NCI-H2196 (cell line): Measurements from ENCODE around the gene TSPAN15.

ENCODE experiments used
- DNase-seq: peaks from one replicate; lab custom pipeline; 2025; ENCODE audit not compliant: unreplicated experiment; lab: John Stamatoyannopoulos, UW

The TSPAN15 gene

DNA sequence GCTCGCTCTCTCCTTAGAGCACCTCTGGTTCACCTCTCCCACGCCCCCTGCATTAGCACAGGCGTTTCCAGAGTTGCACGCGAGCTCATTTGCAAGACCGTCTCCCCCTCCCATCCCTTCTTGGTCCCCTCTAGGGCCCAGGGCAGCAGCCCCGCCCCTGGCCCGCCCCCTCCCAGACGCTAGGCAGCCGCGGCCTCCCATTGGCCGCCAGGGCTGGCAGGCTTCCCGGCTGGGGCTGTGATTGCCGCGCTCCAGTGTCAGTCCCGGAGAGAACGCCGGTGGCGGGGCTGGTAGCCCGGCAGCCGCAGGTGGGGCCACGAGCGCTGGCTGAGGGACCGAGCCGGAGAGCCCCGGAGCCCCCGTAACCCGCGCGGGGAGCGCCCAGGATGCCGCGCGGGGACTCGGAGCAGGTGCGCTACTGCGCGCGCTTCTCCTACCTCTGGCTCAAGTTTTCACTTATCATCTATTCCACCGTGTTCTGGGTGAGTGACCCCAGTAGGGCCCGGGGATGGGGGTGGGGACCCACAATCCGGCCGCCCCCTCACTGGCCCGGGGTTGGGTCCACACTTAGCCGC lies at the start of gene TSPAN15:
TSS of gene TSPAN15 (plus strand) at position 257 of the 575 bp plus-strand sequence. CDS start at position 387, 130 bp downstream.
- DNase-seq: peak; percentile 81

DNA sequence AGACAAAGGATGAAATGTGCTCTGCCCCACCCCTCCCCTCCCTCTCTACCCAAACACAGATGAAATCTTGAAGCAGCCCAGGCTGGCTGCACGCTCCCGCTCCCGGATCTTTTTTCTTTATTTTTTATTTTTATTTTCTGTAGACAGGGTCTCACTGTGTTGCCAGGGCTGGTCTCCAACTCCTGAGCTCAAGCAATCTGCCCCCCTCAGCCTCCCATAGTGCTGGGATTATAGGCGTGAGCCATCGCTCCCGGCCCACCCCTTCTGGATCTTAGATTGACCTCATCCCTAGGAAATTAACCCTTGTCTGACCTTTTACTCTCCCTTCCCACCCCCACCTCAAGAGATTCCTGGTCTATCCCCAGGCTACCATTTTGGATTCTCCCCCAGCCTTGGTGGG lies 48.9 kb upstream of the TSPAN15 start:
- DNase-seq: no peak

DNA sequence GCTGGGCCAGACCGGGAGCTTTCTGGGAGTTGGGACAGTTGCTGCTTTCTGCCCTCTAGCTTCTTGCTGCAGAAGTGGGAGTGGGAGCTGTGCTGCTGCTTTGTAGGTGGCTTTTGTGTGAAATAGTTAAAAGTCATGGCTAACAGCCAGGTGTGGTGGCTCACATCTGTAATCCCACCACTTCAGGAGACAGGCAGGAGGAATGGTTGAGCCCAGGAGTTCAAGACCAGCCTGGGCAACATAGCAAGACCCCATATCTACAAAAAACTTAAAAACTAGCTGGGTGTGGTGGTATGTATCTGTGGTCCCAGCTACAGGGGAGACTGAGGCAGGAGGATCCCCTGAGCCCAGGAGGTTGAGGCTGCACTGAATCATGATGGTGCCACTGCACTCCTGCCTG lies 48.2 kb upstream of the TSPAN15 start:
- no peak for DNase-seq

DNA sequence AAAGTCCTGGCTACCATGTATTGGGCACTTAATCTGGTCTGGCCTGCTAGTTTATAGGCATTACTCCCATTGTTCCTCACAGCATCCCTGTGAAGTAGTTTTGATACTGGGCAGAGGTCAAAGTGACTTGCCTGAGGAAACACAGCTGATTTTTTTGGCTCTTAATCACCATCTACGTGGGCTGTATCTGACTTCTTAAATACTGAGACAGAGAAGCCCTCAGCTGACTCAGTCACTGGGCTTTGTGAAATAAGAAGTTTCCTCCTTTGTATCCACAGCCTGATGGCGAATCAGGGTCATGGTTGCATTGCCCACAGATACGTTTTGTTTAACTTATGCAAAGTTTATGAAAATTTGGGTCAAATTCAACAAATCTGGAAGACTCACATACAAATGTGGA lies 47.7 kb upstream of the TSPAN15 start:
- DNase-seq: no peak

DNA sequence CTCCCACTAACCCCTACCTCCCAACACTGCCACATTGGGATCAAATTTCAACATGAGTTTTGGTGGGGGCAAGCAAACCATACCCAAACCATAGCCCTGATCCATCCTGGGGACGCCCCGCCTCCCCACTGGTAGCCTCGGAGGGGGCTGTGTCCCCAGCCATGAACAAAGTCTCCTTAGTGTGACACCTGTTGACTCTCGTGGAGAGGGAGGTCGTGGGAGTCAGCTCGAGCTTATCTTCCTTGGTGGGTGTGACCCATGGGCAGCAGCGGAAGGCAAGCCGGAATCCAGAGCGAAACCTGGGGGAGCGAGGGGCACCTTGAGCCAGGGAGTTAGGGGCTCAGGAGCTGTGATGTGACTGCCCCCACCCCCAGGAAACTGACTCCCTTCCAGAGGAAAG lies 46.5 kb upstream of the TSPAN15 start:
- DNase-seq: no peak

DNA sequence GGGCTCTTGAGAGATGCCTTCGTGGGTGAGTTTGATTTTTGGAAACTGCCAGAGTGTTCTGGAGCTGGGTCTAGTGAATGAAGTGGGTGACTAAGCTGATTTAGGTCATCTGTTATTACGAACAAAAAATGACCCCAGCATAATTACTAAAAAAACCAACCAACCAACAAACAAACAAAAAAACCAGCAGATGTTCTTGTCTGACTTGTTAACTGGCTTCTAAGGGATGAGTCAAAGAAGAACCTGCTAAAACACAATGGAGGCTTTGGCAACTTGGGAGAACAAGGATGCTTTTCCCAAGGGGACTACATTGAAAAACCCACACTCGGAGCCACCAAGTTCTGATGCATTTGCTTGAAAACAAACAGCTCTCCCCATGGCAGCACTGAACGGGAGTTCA lies 46.0 kb upstream of the TSPAN15 start:
- no peak for DNase-seq

DNA sequence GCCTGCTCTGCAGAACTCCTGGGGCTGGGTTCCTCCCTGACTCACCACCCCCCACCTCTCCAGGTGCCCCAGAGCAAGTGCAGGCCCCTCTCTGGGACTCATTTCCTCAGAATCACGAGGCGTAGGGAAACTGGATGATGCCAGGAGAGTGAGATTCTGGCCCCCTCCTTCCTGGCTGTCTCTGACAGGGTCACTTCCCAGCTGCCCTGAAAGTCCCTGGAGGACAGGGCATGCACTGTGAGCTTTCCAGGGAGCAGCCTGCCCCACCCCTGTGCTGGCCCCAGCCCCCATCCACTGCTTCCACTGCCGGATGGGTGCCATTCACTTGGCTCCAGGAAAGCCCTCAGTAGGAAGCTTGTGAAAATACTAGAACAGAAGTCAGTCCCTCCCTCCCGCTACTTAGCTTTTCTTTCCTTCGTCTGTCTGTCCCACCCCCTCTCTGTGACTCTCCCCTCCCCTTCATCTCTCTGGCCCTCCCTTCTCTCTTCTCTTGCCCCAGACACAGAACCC lies 44.9 kb upstream of the TSPAN15 start:
- no peak for DNase-seq

DNA sequence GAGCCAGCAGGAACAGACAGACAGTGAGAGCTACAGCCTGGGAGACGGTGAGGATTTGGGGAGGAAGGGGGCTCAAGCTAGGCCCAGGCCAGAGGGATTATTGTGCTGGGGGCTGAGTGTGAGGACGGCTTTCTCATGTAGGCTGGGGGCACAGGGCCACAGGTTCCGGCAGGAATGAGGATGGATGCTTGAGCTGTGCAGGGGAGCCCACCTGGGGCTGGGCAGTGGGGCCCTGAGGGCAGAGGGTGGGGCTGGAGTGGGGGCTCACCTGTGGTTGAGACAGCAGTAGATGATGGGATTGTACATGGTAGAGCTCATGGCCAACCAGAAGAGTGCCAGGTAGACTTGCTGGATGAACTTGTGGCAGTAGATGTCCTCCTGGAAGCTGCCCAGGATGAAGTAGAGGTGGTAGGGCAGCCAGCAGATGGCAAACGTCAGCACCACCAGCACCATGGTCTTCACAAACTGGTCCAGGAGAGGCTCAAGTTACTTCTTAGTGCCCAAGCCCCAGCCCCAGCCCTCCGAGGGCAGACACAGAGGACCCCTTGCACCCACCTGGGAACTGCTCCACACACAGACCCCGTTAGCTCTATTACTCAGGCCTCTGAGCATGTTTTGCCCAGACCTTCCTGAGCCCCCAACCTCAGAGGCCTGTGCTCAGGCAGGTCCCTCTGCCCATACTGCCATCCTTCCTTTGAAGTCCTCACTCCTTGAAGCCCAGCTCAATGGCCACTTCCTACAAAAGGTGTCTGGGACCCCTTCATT lies 44.3 kb upstream of the TSPAN15 start:
- no peak for DNase-seq

DNA sequence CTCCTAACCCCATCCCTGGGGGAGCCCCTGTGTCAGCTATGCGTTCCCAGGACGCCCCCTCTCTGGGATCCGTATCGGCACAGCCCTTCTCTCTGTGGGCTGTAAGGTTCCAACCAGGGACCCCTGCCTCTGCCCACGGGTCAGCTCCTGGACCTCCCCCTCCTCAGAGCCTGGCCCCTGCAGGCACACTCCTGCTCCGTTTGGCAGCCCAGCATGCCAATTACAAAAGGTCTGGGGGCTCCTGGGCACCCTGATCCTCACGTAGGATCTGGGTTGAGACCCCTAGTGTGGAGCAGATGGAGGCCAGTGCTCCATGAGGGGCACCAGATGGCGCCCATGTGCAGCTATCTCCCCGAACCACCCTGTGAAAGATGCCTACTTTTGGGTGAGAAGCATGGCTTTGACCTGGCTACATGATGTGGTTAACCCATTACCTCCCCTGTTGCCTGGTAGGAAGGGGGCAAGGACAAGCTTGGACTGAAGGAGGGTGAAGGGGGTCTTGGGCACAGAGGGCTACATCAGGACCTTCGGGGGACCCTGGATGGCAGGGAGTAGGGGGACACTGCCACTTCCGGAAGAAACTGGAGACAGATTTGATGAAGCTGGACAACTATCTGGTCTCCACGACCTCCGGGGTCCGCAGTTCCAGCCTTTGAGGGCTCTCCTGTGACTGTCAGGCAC lies 43.5 kb upstream of the TSPAN15 start:
- DNase-seq: no peak

DNA sequence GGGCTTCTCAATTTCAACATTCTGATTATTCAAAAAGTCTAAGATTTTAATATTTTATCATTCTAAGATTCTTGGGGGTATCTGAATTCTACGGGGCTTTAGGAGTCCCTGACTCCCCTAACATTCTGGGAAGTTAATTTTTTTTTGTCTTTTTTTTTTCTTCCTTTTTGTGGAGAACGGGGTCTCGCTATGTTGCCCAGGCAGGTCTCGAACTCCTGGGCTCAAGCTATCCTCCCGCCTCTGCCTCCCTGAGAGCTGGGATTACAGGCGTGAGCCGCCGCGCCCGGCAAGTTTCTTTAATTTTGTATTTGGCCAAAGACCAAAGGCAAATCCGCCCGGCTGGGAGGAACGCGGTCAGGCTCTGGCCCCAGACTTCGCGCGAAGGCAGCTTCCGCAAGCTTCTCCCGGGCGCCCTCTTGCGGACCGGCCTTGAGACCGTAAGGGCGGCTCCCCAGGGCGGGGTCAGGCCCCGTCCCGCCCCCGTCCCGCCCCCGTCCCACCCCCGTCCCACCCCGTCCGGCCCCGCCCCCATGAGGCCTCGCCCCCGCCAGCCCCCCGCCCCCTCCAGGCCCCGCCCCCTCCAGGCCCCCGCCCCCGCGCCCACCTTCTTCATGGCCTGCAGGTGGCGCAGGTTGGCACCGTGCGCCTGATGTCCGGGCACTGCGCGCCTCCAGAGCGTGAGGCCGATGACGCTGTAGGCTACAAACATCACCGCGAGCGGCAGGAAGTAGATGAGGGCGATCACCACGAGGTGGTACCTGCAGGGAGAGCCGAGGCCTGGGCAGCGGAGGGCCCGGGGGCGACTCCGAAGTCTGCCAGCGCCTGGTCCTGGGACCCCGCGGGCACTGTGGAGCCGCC lies 42.7 kb upstream of the TSPAN15 start:
- DNase-seq: peak; percentile 85

DNA sequence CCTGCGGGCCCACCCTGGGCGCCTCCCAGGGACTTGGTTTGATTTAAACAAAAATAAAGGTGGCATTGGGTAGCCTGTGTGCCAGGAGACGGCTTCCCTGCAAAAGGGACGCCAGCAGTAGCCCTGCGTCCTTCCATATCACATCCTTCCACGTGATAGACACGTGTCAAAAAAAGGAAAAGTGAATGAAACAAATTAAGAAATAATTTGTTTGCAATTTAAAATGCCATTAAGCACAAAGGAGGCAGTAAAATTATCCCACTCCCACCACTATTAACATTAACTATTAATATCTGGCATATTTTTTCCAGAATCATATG lies 42.1 kb upstream of the TSPAN15 start:
- no peak for DNase-seq

DNA sequence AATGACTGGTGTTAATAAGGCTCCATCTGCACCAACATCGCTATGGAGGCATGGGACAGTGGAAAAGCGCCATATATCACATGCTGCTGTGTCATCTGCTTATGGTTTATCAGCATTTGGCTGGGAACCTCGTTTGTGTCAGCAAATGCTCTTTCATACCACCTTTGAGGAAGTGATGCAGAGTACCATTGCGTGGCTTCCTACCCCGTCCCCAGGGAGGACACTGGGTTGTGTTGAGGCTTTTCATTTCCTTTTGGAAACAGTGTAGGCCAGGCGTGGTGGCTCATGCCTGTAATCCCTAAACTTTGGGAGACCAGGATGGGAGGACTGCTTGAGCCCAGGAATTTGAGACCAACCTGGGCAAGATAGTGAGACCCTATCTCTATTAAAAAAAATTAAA lies 41.3 kb upstream of the TSPAN15 start:
- DNase-seq: no peak

DNA sequence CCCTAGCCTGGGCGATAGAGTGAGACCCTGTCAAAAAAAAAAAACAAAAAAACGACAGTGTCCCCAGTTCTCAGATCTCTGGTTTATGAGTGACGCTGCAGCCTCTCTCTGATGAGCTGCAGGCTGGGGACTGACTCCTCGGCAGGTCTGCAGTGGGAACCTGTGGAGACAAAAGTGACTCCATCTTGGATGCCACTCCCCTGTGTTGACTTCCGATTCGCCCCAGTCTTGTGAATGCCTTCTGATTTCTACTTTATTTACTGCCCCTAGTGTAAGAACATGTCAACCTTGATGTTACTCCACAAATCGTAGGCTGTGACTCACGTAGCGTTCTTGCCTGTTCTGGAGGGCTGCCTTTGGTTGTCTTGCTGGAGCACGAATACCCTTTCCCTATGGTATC lies 40.8 kb upstream of the TSPAN15 start:
- DNase-seq: no peak

DNA sequence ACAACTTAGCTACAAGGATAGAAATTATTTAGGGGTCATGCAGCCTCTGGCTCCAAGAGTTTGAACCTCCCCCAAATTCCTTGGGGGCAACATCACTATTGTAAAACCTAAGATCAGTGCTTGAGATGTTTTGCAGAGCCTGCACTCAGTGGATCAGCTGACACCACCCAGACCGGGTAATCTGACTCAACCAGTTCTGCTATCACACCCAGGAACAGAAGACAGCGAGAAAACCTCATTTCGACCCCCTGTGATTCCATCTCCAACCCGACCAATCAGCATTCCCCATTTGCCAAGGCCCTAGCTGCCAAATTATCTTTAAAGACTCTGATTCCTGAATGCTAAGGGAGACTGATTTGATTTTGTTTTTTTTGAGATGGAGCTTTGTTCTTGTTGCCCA lies 39.8 kb upstream of the TSPAN15 start:
- no peak for DNase-seq

DNA sequence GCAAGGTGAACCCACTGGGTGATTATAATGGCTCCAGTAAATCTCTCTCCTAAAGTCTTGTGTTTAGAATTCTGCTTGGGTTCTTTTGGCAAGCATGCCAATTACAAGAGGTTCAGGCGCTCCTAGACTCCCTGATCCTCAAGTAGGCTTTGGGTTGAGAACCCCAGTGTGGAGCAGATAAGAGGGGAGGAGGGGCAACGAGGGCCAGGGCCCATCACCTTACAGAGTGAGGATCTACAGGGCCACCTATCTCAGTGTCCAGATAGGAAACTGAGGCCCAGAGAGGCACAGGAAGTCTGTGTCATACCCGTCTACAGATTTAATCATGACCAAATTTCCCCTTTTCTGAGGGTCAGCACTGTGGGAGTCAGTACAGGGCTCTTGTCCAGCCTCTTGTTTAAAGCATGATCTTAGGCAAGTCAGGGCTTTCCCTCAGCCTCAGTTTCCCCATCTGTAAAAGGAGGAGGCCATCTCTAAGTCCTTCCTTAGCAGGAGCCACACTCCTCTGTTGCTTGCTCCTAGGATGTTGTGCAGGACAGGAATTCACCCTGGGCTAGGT lies 39.0 kb upstream of the TSPAN15 start:
- no peak for DNase-seq

DNA sequence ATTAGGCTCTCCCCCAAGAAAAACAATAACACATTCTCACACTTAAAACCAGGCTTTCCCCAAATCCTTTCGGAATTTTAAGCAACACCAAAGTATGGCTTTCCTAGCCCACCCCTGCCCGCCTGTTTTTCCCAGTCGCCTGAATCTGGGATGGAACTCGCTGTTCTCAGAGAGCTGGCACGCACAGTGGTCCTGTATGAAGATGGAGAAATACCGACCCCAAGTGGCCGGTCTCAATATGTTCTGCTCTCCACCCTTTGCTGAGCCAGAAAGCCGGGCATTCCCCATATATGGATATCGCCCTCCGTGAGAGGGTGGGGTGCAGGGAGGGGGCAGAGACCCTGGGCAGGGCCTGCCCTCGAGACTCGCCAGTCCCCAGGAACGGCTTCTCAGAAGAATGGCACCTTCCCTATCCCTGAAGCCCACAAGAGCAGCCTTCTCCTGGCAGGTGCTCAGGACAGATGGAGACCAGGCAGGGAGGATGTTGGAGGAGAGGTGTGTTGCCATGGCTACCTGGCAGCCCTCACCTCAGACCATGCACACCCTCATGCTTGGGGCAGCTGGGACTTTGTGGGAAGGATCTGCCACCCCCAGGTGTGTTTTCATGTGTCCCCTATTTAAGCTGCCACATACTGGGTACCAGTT lies 37.9 kb upstream of the TSPAN15 start:
- peak; percentile 21 for DNase-seq

DNA sequence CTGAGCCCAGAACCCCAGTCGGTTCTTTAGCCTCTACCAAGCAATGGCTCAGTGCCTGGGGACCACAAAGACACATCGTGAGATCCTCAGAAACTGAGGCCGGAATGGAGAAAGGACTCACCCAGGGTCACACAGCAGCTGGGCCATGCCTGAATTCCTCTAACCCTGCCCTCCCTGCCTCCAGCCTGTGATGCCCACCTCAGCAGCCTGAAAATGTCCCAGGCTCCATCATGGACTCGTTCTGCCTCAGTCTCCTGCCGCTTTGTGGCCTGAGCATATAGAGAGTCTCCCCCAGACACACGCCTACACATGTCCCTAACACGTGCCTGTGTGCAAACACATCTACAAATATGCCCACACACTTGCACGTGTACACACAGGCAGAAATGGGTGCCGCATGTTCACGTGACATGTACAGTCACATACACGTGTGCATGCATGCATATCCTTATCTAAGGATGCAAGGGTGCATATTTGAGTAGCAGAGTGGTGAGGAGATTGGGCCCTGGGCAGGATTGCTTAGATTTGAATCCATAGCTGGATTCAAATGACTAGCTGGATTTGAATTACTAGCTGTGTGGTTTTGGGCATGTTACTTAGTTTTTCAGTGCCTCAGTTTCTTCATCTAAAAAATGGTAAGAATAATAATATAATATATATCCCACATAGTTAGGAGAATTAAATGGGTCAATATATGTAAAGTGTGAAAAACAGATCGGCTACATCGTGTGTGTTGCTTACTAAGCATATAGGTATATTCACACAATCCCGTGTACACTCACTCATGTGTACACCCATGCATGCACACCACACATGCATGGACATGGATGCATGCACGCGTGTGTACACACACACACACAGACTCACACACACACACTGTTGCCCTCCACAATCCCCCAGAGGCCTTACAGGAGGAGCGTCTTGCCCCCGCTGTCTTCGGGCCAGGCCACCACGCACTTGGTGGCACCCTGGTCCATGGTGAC lies 36.9 kb upstream of the TSPAN15 start:
- no peak for DNase-seq

DNA sequence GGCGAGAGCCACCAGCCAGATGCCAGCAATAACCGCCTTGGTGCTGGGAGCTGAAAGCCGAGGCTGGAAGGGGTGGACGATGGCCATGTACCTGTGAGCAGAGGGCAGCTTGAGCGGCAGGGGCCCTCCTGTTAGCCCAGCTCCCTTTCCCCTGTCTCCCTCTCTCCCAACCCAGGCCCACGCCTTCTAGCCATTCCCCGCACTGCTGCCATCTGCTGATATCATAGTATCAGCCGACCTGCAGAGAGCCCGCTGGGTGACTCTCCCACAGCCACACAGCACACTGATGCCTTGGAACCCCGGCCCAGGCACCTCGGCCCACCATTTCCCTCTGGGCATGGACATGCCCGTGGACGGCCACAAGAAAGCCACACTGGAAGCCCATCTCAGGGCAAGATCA lies 36.2 kb upstream of the TSPAN15 start:
- no peak for DNase-seq

DNA sequence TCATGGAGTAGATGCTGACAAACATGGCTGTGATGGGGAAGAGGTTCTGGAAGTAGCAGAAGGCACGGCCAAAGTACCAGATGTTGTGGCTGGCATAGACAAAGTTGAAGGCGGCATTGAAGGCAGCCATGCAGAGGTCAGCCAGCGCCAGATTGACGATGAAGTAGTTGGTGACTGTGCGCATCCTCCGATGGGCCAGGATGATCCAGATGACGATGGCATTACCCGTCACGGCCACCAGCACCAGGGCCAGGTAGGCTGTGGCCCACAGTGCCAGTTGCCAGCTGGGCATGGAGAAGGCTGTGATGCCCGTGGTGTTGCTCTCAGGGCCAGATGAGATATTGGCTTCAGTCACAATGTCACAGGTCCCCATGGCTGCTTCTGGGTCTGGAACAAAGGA lies 35.3 kb upstream of the TSPAN15 start:
- DNase-seq: no peak
